Body of pancreas (tissue), 4 donors: ENCODE data around the gene C5orf15.

ENCODE experiments used
- POLR2A ChIP-seq, 3 donors: fragments of 450-650 bp; IDR thresholded peaks; one replicate each; pipeline ENCODE4 v1.6.1; 2016; ENCODE audit warnings: antibody characterized with exemption in 3 of 3, mild to moderate bottlenecking in 2 of 3
- TF ChIP-seq, protein P1 (sequence below), 7 experiments: fragments of 450-650 bp in 4 of 7; fragments of 200-600 bp in 3 of 7; sonication (generic) in 3 of 7; IDR thresholded peaks; one replicate each; pipeline ENCODE4 v1.5.1; 2016 to 2019; ENCODE audit warnings: antibody characterized with exemption in 7 of 7

DNA sequence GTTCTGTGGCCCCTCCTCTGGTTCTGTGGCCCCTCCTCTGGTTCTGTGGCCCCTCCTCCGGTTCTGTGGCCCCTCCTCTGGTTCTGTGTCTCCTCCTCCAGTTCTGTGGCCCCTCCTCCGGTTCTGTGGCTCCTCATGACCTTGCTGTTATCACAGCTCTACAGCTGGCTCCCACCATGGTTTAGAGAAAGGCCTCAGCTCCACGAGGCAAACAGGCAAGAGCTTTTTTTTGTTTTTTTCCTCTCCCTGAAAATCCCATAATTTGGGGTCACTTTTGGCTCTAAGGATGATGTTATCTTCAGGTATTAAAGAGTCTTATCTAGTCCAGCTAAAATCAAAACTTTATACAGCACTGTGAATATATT lies 31.8 kb downstream of the C5orf15 start:
- TF ChIP-seq, protein P1, sequence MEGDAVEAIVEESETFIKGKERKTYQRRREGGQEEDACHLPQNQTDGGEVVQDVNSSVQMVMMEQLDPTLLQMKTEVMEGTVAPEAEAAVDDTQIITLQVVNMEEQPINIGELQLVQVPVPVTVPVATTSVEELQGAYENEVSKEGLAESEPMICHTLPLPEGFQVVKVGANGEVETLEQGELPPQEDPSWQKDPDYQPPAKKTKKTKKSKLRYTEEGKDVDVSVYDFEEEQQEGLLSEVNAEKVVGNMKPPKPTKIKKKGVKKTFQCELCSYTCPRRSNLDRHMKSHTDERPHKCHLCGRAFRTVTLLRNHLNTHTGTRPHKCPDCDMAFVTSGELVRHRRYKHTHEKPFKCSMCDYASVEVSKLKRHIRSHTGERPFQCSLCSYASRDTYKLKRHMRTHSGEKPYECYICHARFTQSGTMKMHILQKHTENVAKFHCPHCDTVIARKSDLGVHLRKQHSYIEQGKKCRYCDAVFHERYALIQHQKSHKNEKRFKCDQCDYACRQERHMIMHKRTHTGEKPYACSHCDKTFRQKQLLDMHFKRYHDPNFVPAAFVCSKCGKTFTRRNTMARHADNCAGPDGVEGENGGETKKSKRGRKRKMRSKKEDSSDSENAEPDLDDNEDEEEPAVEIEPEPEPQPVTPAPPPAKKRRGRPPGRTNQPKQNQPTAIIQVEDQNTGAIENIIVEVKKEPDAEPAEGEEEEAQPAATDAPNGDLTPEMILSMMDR (IDR thresholded peaks at IDR 0.05), result no peak
- TF ChIP-seq POLR2A (IDR thresholded peaks at IDR 0.05), result no peak
